Endometrial microvascular endothelial cells (primary cell): ENCODE results near the gene IFI35. TPM values are rescaled to one million over a fixed set of nuclear protein-coding genes. Genes with fewer than 3 reads are reported as not detected.
"Not testable (repeated sequence)": the region's sequence is repeated elsewhere in the genome, so short reads cannot be mapped to it uniquely, and the experiment has no call there.

ENCODE experiments used
- in situ Hi-C: cut with HindIII; loops from 2 replicates; pipeline ENCODE4 v1.10.0; 2017; ENCODE audit warnings: low sequenced_read_pairs, low pct_unique_long_range_greater_than_20kb; ENCODE audit errors: inconsistent ontology term
- total RNA-seq: library from RNA; depleted of rRNA; stranded (reverse); fragments of >200 nt; gene quantifications from one replicate; pipeline ENCODE4 v1.2.3, GENCODE V29; 2015; ENCODE audit errors: inconsistent ontology term

Gene IFI35
- total RNA-seq, 1 donor from 2014 or later, result 62.6 TPM

GRCh38 chr17:43042025-43042628, 35.5 kb downstream of the IFI35 start:
- in situ Hi-C loops, result no loop called here

- in situ Hi-C loops, result no loop called here
Observed at GRCh38 chr17:43043307-43043706, 36.7 kb downstream of the IFI35 start.

- in situ Hi-C loops, result no loop called here
Observed at GRCh38 chr17:43044024-43044423, 37.4 kb downstream of the IFI35 start.

- in situ Hi-C loops, result no loop called here
Observed at GRCh38 chr17:43051969-43052368, 45.4 kb downstream of the IFI35 start.

- in situ Hi-C loops, result not testable (repeated sequence)
Observed at GRCh38 chr17:43053008-43053407, 46.4 kb downstream of the IFI35 start.

GRCh38 chr17:43056051-43056450, 49.5 kb downstream of the IFI35 start:
- in situ Hi-C loops, result no loop called here

- in situ Hi-C loops, result no loop called here
Observed at GRCh38 chr17:43062984-43063638, 56.5 kb downstream of the IFI35 start.

Other genes starting within 250 kb of the IFI35 start
- 2.8 TPM for gene RAMP2, start 245.6 kb upstream of the IFI35 start, total RNA-seq
- gene VPS25, start 233.3 kb upstream of the IFI35 start, total RNA-seq, result 70.5 TPM
- gene WNK4, start 226.2 kb upstream of the IFI35 start, total RNA-seq, result 6.5 TPM
- gene COA3, start 208.1 kb upstream of the IFI35 start, total RNA-seq, result 79.3 TPM
- gene CNTD1, start 207.9 kb upstream of the IFI35 start, total RNA-seq, result 0.37 TPM
- gene BECN1, start 182.5 kb upstream of the IFI35 start, total RNA-seq, result 109 TPM
- 163 TPM for gene PSME3, start 173.4 kb upstream of the IFI35 start, total RNA-seq
- gene AOC2, start 162.2 kb upstream of the IFI35 start, total RNA-seq, result 0.09 TPM
- not detected for gene AOC3, start 155.6 kb upstream of the IFI35 start, total RNA-seq
- gene G6PC1, start 106.0 kb upstream of the IFI35 start, total RNA-seq, result not detected
- 34.3 TPM for gene AARSD1, start 42.3 kb upstream of the IFI35 start, total RNA-seq
- not detected for gene PTGES3L, start 26.7 kb upstream of the IFI35 start, total RNA-seq
- gene RUNDC1, start 26.2 kb upstream of the IFI35 start, total RNA-seq, result 7.3 TPM
- gene RPL27, start 8.4 kb upstream of the IFI35 start, total RNA-seq, result 880 TPM
- gene VAT1, start 15.6 kb downstream of the IFI35 start, total RNA-seq, result 599 TPM
- gene RND2, start 18.4 kb downstream of the IFI35 start, total RNA-seq, result under 0.01 TPM
- 22.7 TPM for gene BRCA1, start 118.6 kb downstream of the IFI35 start, total RNA-seq
- 53.6 TPM for gene NBR1, start 164.4 kb downstream of the IFI35 start, total RNA-seq
- 6.1 TPM for gene TMEM106A, start 205.1 kb downstream of the IFI35 start, total RNA-seq
- gene CCDC200, start 221.8 kb downstream of the IFI35 start, total RNA-seq, result not detected
- not detected for gene RNU2-1, start 227.2 kb downstream of the IFI35 start, total RNA-seq